ENCODE measurements around the gene PFDN1.

The PFDN1 gene

DNA sequence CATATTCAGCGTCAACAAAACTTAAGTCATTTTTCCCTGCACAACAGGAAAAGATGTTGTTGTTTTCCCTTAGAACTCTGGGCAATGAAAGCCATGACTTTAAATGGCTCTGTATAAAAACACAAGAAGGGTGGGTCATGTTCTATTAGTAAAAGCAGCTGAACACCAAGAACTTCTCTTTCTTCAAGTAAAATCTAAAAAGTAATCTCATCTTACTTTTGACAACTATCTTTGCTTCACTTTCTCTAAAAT lies 9.1 kb downstream of the PFDN1 start:
- no peak for DNase-seq

DNA sequence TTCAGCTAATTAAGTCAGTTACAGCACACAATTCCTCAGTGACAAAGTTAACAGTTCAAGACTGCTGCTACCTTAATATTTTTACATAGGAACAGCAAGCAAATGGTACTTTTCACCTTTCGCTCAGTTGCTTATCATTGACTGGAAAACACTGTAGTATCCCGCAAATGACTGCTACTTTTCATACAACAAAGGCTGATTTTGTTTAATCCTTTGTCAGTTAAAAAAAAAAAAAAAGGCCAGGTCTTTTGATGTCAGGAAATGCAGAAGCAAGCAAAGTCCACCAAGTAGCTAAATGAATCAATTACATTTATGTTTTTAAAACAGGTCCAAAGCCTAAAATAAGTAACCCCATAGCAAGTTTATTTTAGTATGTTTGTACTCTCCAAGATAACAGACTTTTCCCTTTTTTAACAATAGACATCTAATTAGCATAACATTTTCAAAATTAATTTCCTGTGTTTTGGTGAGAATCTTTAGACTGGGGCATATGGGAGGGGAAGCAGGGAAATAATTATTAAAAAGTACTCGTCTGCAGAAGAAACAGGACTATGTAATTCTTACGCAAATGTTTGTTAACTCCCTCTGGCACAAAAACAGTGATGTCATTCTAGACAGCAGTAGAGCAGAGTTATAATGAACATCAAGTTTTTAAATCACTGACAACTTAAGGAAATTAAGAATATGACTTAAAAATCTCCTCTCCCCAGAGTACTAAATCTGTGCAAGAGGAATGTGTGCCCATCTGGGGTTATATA lies 9.6 kb downstream of the PFDN1 start:
- no peak for DNase-seq

DNA sequence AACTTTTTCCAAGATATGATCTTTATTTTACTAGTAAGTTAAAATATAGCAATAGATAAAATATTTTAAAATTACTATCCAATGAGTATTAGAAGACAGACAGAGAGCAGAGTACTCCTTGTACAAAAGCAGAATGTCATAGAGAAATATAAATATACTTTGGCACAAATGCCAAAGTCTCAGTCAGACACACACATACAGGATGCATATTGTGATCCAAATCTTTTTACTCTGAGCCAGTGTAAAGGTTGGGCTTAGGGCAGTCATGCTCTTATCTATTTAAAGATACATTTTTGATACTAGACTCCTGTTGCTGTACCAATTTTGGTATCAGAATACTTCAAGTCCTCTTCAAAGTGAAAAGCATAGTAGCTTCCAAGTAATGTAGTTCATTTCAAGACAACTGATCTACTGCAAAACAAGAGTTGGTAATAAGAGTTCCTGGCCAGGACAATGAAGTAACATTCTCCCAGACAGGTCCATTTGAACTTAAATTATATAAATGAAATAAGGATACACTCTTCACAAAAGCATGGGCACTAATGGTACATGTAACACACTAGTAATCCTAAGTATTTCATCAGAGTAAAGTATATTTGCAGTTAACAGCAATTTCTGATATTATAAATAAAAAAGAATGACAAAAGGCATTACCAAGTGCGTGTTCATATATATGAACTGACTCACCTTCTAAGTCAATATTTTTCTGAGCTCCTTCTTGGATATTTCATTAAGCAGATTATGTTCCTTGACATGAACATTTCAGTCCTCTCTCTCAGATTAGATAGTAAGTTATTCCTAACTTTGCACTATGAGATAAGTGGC lies 10.5 kb downstream of the PFDN1 start:
- DNase-seq = no peak

DNA sequence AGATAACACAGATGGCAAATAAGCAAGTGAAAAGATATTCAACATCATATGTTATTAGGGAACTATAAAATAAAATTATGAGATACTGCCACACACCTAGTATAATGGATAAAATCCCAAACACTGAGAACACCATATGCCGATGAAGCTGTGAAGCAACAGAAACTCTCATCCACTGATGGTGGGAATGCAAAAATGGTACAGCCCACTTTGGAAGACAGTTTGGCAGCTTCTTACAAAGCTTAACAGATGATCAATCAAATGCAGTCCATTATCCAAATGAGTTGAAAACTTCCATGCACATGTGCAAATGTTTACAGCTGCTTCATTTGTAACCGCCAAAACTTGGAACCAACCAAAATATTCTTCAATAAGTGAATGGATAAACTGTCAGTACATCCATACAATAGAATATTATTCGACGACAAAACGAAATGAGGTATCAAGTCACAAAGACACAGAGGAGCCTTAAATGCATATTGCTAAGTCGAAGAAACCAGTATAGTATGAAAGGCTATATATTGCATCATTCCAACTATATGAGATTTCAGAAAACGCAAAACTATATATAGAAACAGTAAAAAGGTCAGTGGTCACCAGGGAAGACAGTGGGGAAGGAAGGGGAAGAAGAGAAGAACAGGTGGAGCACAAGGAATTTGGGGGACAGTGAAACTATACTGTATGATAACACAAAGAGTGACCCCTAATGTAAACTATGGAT lies 14.9 kb downstream of the PFDN1 start:
- DNase-seq = no peak

DNA sequence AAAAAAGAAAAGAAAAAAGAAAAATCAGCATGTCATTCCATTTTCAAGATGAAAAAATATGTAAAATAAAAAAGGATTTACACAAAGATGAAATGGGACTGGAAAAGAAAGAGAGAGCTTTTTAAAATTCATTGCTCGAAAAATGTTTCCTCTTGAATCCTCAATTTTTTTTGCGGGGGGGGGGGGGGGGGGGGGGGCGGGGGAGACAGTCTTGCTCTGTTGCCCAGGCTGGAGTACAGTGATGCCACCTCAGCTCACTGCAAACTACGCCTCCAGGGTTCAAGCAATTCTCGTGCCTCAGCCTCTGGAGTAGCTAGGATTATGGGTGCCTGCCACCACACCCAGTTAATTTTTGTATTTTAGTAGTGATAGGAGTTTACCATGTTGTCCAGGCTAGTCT lies 16.5 kb downstream of the PFDN1 start:
- no peak for DNase-seq

DNA sequence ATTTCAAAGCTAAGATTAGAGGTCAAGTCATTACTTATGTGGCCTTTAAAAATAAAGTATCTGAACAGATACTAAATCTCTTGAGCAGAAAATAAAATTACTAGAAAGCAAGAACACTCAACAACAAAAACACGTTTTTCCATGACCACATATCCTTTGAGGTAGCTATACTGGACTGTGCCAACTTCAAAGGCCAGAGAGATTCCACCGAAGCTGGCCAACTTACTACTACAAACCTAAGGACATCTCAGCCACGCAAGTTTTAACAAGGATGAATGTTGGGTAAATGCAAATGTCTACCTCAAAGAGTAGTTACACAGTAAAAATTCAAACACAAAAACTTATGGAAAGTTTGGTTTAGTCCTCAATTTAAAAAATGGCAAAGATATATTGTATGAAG lies 18.9 kb downstream of the PFDN1 start:
- no peak for DNase-seq

DNA sequence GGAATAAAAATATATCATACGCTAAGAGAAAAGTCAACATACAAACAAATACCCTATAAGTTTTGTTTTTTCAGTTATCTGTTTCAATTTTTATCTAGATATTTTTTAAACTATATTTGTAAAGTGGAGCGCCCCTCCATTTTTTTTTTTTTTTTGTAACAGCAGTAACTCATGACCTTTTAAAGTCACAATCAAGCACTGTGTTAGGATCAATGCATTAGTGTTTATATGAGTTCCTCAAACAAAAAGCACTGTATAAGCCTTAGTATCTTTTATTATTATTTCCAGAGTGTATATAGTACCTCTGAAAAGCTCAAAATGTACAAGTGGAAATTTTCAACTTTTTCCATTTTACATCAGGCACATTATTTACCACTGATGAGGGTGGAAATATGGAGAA lies 20.6 kb downstream of the PFDN1 start:
- no peak for DNase-seq

DNA sequence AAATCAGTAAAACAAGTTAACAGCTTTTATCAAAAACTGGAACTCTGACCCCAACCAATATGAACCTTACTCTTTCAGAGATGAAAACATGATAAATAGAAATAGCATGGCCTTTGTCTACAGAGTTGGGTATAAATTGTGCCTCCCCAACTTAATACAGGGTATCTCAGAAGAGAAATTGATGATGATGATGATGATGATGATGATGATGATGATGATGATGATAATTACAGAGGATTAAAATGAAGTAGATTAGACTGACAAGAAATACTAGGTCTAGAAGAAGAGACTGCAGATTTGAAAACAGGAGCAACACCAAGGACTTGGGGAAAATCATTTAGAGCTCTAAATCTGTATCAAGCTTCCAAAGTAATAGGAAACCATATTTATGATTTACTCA lies 27.1 kb downstream of the PFDN1 start:
- DNase-seq = no peak

DNA sequence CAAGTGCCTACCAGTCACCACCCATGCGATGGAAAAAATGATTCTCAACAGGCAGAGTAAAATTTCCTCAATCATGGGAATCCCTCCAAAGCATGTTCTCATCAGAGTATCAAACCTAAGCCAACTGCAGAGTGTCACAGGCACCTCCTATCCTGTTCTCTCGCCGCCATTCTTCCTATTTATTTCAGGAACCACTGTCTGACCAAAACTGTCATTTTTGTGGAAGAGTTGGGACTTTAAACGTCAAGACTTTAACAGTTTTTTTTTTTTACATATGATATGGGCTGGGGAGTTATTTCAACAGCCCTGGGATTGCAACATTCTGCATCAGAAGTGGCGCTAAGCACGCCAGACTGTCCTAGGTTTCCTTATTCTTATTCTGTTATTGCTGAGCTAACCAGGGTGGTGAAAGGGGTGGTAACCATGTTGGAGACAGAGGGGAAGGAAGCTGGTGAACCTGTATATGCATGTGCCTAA lies 29.5 kb downstream of the PFDN1 start:
- no peak for DNase-seq

DNA sequence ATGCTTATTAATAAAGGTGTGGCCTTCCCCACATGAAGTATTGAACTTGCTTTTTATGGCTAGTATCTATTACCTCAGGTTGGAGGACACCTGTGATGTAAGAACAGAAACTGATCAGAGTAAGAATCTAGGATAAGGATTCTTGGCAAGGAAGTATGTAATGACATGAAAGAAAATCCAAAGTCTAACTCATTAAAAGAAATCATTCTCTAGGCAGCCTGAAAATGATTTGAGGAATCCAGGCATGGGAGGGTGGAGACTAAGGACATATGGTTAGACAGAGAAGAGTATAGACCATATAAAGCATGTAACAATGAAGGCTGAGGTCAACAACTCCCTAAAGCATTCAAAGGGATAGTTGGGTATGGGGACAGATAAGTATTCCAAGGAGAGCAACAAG lies 32.9 kb downstream of the PFDN1 start:
- no peak for DNase-seq

DNA sequence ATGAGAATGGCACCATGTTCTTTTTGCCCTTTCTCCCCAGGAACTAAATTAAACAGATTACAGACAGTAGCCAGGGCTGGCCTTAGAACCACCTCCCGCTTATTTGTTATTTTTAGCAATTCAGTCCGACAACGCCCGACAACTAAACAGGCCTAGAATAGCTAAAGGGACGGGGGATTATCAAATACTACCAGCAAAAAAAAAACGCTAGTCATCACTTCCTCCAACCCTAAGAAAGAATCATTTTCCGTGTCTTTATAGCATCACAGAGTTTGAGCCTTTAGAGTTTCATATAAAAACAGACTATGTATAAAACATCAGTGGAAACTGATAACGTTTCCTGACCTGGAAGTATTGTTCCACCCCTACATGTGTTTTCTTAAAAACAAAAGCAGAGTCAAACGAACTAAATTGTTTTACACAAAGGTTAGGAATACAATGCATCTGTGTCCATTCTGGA lies 35.3 kb downstream of the PFDN1 start:
- no peak for DNase-seq

DNA sequence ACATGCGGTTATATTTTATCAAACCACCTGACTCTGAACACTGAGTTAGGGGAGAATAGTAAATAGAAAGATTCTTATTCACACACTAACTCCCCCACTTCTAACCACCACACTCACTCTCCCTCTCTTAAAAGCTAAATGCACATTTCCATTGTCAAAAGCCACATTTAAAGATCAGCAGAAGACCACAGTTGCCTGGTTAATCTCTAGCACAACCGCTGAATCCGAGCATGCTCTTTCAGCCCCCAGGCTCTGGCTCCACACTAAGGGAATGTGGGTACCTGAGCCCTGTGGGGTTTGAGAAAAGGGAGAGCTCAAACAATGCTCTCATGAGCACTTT lies 35.7 kb downstream of the PFDN1 start:
- DNase-seq = no peak

DNA sequence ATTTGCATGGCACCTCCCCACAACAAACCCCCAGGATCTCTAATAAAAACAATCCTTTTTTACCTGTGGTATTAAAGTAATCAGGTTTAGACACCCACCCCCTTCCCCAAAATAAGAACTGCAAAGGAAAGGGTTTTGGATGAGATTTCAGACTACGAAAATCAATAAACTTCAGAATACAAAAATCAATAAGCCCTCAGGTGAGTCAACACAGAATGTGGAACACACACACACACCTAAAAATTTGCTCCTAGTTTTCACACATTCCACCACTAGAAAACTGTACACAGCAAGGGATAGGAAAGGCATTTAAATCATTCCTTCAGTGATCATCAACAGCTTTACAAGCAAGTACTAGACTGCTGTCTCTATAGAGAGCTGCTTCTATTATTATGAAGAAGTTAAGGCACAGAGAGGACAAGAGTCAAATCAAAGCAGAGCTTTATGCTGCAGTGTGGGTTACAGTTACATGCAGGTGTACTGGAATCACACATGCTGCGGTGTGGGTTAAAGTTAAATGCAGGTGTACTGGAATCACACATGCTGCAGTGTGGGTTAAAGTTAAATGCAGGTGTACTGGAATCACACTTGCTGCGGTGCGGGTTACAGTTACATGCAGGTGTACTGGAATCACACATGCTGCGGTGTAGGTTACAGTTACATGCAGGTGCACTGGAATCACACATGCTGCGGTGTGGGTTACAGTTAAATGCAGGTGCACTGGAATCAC lies 36.3 kb downstream of the PFDN1 start:
- no peak for DNase-seq

DNA sequence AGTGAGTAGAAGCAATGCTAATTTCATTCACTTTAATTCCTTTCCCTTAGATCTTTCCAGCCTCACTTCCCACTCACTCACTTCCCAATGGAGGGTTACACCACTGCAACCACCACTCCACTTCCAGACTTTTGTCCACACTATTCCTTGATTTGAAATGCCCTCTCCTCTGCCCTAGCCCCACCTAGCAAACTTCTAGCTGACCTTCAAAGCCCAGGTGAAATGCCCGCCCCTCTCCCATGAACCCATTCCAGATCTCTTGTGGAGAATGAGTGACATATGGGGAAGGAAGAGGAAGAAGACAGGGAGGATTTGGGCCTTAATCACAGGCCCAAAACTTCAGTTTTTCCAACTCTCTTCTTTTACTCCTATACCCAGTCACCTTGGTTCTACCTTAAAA lies 37.1 kb downstream of the PFDN1 start:
- no peak for DNase-seq

DNA sequence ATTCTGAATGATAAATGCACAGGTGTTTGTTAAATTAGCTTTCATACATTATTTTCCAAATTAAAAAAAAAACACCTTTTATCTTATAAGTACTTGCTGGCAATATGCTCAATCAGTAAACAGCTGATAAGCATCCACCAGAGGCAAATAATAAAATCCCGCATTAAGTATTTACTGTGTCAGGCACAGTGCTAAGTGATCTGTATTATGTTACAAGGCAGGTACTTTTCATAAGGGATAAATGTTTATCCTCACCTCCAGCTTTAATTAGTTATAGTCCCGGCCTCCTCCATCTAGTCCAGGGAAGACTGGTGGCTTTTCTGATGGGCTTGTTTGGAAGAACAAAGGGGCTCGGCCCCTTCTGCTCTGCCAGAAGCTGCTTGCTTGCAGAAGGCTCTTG lies 40.1 kb downstream of the PFDN1 start:
- DNase-seq = peak; percentile 42

DNA sequence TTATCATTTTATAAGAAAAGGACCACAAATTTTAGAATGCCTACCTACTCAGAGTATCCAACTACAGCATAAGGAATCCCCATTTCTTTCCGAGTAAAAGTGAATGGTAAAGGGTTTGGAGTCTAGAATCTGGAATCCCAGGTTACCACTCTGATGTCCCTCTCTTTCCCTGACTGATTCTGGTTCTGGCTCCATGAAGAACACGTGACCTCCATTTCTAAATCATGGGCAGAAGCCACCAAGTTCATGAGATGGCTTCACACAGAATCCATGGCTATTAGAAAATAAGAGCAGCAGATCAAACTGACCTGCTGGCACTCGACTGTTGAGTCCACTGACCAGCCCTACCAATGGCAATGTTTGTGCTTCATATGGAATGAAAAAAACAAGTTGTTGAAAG lies 40.7 kb downstream of the PFDN1 start:
- DNase-seq = peak; percentile 53

DNA sequence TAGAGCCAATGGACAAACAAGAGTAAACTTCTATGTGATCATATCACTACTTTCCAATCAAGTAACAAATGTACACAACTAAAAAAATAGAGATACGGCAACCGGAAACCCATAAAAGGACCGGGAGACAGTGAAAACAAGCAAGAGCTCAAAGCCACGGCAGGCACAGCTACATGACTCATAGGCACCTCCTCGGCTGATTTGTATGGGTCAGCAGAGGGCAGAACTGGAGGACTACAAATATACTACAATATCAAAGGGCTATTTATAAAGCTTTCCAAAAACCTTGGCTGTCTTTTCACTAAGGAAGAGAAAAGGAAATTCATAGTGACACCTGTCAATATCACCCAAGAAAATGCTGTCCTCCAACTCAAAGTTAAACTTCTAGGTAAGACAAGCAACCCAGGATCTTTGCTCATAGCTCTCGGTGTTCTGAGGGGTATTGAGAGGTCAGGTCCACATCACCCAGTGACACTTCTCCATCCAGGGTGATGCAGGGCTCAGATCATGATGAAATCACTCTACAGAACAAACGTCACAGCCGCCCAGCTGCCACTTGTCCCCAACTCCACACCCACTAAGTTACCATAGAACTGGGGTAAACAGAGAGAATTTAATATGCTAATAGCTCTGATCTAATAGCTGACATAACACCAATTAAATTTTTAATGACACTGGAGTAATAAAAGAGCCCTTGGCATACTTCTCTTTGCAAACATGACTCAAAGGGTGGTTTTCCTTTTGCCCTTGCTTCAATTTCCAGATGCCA lies 41.3 kb downstream of the PFDN1 start:
- peak; percentile 53 for DNase-seq

DNA sequence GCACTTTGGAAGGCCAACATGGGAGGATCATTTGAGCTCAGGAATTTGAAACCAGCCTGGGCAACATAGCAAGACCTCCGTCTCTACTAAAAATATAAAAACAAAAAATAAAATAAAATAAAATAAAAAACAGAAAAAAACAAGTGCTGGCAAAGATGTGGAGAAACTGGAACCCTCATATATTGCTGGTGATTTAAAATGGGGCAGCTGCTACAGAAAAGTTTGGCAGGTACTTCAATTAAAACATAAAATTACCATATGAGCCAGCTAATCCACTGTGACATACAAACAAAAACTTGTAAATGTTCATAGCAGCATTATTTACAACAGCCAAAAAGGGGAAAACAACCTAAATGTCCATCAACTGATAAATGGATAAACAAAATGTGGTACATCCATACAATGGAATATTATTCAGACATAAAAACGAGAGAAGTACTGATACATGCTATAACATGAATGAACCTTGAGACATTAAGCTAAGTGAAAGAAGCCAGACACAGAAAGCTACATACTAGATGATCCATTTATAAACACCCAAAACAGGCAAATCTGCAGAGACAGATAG lies 42.7 kb downstream of the PFDN1 start:
- DNase-seq = no peak

DNA sequence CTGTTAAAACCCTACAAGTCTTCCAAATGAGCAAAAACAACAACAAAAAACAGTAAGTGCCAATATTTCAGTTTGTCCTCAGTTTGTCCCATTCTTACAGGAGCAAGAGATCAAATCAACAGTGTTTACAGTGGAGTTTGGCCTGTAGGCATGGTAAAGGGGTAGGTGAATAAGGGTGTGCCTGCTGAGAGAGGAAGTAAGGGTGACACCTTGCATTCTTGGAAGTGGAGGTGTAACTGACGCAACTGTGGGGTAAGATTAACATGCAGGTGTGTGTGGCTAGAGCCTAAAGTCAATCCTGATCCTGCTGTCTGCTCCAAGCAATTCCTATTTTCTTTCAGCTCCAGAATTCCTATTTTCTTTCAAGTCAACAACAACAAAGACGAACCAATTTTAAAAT lies 43.4 kb downstream of the PFDN1 start:
- no peak for DNase-seq

DNA sequence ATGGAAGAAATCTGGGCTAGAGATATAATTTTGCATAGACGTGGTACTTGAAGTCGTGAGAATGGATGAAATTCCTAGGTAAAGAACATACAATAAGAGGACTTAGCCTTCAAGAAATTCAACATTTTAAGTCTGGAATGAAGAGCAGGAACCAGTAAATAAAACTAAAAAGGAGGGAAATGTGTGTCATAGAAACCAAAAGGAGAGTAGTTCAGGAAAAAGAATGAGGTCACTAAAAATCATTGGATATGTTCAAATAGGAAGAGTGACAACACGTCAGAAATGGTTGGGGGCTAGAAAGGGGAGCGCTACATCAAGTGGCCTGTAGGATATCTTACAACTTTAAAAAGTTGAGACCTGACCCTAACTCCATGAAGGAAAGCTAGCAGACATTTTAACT lies 44.0 kb downstream of the PFDN1 start:
- no peak for DNase-seq

DNA sequence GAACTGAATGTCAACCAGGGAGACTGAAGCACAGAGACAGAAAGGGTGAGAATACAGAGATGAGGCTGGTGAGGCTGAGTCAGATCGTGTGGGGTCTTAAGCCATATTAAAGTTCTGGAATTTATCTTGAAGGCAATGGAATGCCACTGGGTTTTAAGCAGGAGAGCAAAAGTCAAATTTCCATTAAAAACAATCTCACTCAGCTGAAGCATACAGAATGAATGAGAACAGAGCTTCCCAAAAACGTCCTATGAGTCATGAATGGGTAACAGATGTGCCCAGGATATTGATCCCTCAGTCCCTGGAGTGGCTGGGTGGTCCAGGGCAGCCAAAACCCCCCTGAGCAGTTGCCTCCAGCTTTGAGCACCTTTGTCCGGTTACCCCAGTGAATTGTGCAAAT lies 44.9 kb downstream of the PFDN1 start:
- no peak for DNase-seq

DNA sequence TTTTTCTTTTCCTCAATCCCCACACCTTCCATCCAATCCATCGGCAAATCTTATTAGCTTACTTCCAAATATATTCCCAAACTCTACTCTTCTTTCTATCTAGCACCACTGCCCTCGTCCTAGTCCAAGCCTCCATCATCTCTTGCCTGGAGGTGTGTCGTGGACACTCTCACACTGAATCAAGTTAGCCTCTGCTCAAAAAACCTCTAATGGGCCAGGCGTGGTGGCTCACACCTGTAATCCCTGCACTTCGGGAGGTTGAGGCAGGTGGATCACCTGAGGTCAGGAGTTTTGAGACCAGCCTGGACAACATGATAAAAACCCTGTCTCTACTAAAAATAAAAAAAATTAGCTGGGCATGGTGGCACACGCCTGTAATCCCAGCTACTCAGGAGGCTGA lies 46.2 kb downstream of the PFDN1 start:
- DNase-seq = no peak
